ENCODE data around the gene TXNDC17.

The TXNDC17 gene

GRCh38 chr17:6603744-6604325 is 37.0 kb upstream of the TXNDC17 start:
- no peaks in the 10 kb centered on the region for H3K4me1 ChIP-seq (ENCODE audit: control insufficient read depth, insufficient read depth, low read length)
- peaks cover 49 to 93% of the 10 kb centered on the region in 2 experiments for H3K36me3 ChIP-seq (ENCODE audit: control insufficient read depth in 2 of 2, insufficient read depth in 1 of 2, low read length in 2 of 2)
- H3K9me3 ChIP-seq (ENCODE audit: control insufficient read depth, insufficient read depth, low read depth, low read length), result no peaks in the 10 kb centered on the region
- CTCF ChIA-PET, result no interaction called here
- TF ChIP-seq ZNF18 (tag by site-specific recombination; IDR thresholded peaks at IDR 0.05) (no peak), GLI4 (tag by site-specific recombination; IDR thresholded peaks at IDR 0.05) (no peak), ZNF645 (tag by site-specific recombination; IDR thresholded peaks at IDR 0.05) (no peak), ZNF26 (tag by site-specific recombination; IDR thresholded peaks at IDR 0.05) (no peak), ELK4 (IDR thresholded peaks at IDR 0.05; ENCODE audit: borderline replicate concordance, low read depth, low read length) (no peak)
- H3K27ac ChIP-seq (ENCODE audit: extremely low read depth, low read depth, low read length), result no peak overlapping the region
- POLR2A ChIA-PET, result no interaction called here
- H3K4me3 ChIP-seq (ENCODE audit: low read depth, low read length), result no peak overlapping the region

- H3K27ac ChIP-seq (ENCODE audit: extremely low read depth, low read depth, low read length), result no peak overlapping the region
- no peak overlapping the region for H3K4me3 ChIP-seq (ENCODE audit: low read depth, low read length)
- POLR2A ChIA-PET, result interaction anchor here (1.1 kb wide), 1 partner anchor 37 kb away, joined by 3 read pairs; no protein-coding TSS in a partner anchor
- H3K36me3 ChIP-seq (ENCODE audit: control insufficient read depth in 2 of 2, insufficient read depth in 1 of 2, low read length in 2 of 2), result peaks cover 55 to 93% of the 10 kb centered on the region in 2 experiments
- no peaks in the 10 kb centered on the region for H3K4me1 ChIP-seq (ENCODE audit: control insufficient read depth, insufficient read depth, low read length)
- H3K9me3 ChIP-seq (ENCODE audit: control insufficient read depth, insufficient read depth, low read depth, low read length), result no peaks in the 10 kb centered on the region
- TF ChIP-seq ZNF157 (tag by site-specific recombination; IDR thresholded peaks at IDR 0.05) (peak; percentile 92), REPIN1 (tag by site-specific recombination; IDR thresholded peaks at IDR 0.05; ENCODE audit: low read depth) (no peak)
- CTCF ChIA-PET, result interaction anchor here (0.6 kb wide), 1 partner anchor 288 kb away, joined by 3 read pairs; no protein-coding TSS in a partner anchor
Measured at GRCh38 chr17:6605142-6605541, 35.7 kb upstream of the TXNDC17 start.

GRCh38 chr17:6608321-6608720 is 32.5 kb upstream of the TXNDC17 start:
- ChIA-PET POLR2A (no interaction called here), CTCF (interaction anchor here (0.8 to 1.5 kb wide), 3 partner anchors 20 to 135 kb away, joined by 3 read pairs; no protein-coding TSS in a partner anchor)

More at GRCh38 chr17:6608321-6608720, 32.5 kb upstream of the TXNDC17 start:
- Histone ChIP-seq H3K9me3 (ENCODE audit: control insufficient read depth, insufficient read depth, low read depth, low read length) (no peaks in the 10 kb centered on the region), H3K4me3 (ENCODE audit: low read depth, low read length) (no peak overlapping the region), H3K27ac (ENCODE audit: extremely low read depth, low read depth, low read length) (no peak overlapping the region), H3K36me3 (ENCODE audit: control insufficient read depth in 2 of 2, insufficient read depth in 1 of 2, low read length in 2 of 2) (peaks cover 70 to 88% of the 10 kb centered on the region in 2 experiments), H3K4me1 (ENCODE audit: control insufficient read depth, insufficient read depth, low read length) (no peaks in the 10 kb centered on the region)
- no peak for TF ChIP-seq ZNF23 (tag by site-specific recombination; IDR thresholded peaks at IDR 0.05; ENCODE audit: borderline replicate concordance)
- TF ChIP-seq ZNF785 (tag by site-specific recombination; IDR thresholded peaks at IDR 0.05), result no peak
- TF ChIP-seq ZNF157 (tag by site-specific recombination; IDR thresholded peaks at IDR 0.05), result no peak
- no peak for TF ChIP-seq ZNF747 (tag by site-specific recombination; IDR thresholded peaks at IDR 0.05)
- no peak for TF ChIP-seq ZBTB11 (tag by site-specific recombination; conservative IDR thresholded peaks at IDR 0.05; ENCODE audit: low read depth)
